ENCODE measurements around the gene GLDN. TPM values are rescaled to one million over a fixed set of nuclear protein-coding genes. Genes with fewer than 3 reads are reported as not detected.

GLDN gene
- polyA plus RNA-seq, 1 donor from 2014 or later = 0.58 TPM

DNA sequence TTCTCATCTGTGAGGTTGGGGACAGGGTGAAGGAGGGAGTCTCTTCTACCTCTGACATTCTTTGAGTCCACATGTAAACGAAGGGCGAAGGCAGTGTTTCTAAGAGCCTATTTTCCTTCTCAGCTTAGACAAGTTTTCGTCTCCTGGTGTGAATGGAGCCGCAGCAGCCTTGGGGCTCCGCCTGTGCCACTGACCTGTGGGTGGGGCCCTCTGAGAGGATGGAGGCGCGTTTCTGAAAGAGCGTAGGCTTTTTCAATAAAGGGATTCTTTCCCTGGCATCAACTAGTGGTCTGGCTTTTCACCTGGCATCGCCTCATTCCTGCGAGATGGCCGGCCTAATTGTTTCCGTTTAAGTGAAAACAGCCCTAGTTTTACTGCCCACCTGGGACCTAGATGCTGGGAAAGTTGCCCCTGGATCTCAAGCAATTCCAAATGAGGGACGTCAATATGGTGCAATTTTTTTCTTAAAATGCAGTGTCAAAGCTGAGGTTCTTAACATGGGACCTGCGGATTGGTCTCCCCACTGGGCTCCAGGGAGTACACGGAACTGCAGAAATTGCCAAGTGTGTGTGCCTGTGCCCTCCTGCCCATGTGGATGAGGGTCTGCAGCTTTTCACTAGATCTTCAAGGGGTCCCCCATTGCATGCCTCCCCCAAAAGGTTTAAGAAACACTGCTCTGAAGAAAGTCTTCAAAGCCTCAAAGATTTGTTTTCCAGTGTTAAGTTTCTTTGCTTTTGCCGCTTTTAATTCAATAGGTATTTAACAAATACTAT, 958 bp downstream of the GLDN start:
- Histone ChIP-seq H3K4me3 (ENCODE audit: low read length) (peak overlapping the region; percentile 70), H2AFZ (ENCODE audit: low read depth, low read length) (no peak overlapping the region), H3K9me2 (ENCODE audit: insufficient read depth, low read length) (no peaks in the 10 kb centered on the region), H3K9me3 (ENCODE audit: low read length) (no peaks in the 10 kb centered on the region), H3K36me3 (ENCODE audit: insufficient read depth, low read length) (no peaks in the 10 kb centered on the region), H3K27me3 (ENCODE audit: insufficient read depth, low read depth, low read length) (peaks cover 34% of the 10 kb centered on the region), H4K20me1 (ENCODE audit: insufficient read depth) (no peaks in the 10 kb centered on the region), H3K27ac (ENCODE audit: low read length) (no peak overlapping the region), H3K79me2 (replicated peaks; ENCODE audit: insufficient read depth, low read length) (no peaks in the 10 kb centered on the region), H3F3A (ENCODE audit: insufficient read depth, low read length, poor library complexity, severe bottlenecking) (no peaks in the 10 kb centered on the region), H3K4me2 (ENCODE audit: low read length) (peak overlapping the region; percentile 44), H3K9ac (ENCODE audit: low read length) (peak overlapping the region; percentile 34)
- no peak for TF ChIP-seq EZH2 (IDR thresholded peaks at IDR 0.05; ENCODE audit: borderline replicate concordance, insufficient read depth, low read length, poor library complexity, severe bottlenecking)
- no peak for TF ChIP-seq TAF1 (IDR thresholded peaks at IDR 0.05; ENCODE audit: low read depth)
- TF ChIP-seq RAD21 (conservative IDR thresholded peaks at IDR 0.05) = no peak
- TF ChIP-seq EP300 (conservative IDR thresholded peaks at IDR 0.05; ENCODE audit: poor library complexity, severe bottlenecking) = no peak
- no peak for TF ChIP-seq POLR2AphosphoS5 (IDR thresholded peaks at IDR 0.05)
- TF ChIP-seq SMC3 (conservative IDR thresholded peaks at IDR 0.05; ENCODE audit: poor library complexity) = no peak
- no peak for TF ChIP-seq MXI1 (conservative IDR thresholded peaks at IDR 0.05; ENCODE audit: poor library complexity, severe bottlenecking)
- TF ChIP-seq, protein P1, sequence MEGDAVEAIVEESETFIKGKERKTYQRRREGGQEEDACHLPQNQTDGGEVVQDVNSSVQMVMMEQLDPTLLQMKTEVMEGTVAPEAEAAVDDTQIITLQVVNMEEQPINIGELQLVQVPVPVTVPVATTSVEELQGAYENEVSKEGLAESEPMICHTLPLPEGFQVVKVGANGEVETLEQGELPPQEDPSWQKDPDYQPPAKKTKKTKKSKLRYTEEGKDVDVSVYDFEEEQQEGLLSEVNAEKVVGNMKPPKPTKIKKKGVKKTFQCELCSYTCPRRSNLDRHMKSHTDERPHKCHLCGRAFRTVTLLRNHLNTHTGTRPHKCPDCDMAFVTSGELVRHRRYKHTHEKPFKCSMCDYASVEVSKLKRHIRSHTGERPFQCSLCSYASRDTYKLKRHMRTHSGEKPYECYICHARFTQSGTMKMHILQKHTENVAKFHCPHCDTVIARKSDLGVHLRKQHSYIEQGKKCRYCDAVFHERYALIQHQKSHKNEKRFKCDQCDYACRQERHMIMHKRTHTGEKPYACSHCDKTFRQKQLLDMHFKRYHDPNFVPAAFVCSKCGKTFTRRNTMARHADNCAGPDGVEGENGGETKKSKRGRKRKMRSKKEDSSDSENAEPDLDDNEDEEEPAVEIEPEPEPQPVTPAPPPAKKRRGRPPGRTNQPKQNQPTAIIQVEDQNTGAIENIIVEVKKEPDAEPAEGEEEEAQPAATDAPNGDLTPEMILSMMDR (IDR thresholded peaks at IDR 0.05; ENCODE audit: poor library complexity, severe bottlenecking) = no peak
- no peak for TF ChIP-seq REST (IDR thresholded peaks at IDR 0.05; ENCODE audit: borderline replicate concordance)

- no peaks in the 10 kb centered on the region for H4K20me1 ChIP-seq (ENCODE audit: insufficient read depth)
- H2AFZ ChIP-seq (ENCODE audit: low read depth, low read length) = no peak overlapping the region
- TF ChIP-seq TAF1 (IDR thresholded peaks at IDR 0.05; ENCODE audit: low read depth) (no peak), POLR2AphosphoS5 (IDR thresholded peaks at IDR 0.05) (no peak), RAD21 (conservative IDR thresholded peaks at IDR 0.05) (no peak), MXI1 (conservative IDR thresholded peaks at IDR 0.05; ENCODE audit: poor library complexity, severe bottlenecking) (no peak), EZH2 (IDR thresholded peaks at IDR 0.05; ENCODE audit: borderline replicate concordance, insufficient read depth, low read length, poor library complexity, severe bottlenecking) (no peak), EP300 (conservative IDR thresholded peaks at IDR 0.05; ENCODE audit: poor library complexity, severe bottlenecking) (no peak), SMC3 (conservative IDR thresholded peaks at IDR 0.05; ENCODE audit: poor library complexity) (no peak), REST (IDR thresholded peaks at IDR 0.05; ENCODE audit: borderline replicate concordance) (no peak)
- TF ChIP-seq, protein P1 (IDR thresholded peaks at IDR 0.05; ENCODE audit: poor library complexity, severe bottlenecking) = no peak
- H3K27ac ChIP-seq (ENCODE audit: low read length) = no peak overlapping the region
- no peaks in the 10 kb centered on the region for H3K9me3 ChIP-seq (ENCODE audit: low read length)
- H3K4me2 ChIP-seq (ENCODE audit: low read length) = no peak overlapping the region
- no peaks in the 10 kb centered on the region for H3K36me3 ChIP-seq (ENCODE audit: insufficient read depth, low read length)
- H3K4me3 ChIP-seq (ENCODE audit: low read length) = no peak overlapping the region
- no peaks in the 10 kb centered on the region for H3F3A ChIP-seq (ENCODE audit: insufficient read depth, low read length, poor library complexity, severe bottlenecking)
- peaks cover 34% of the 10 kb centered on the region for H3K27me3 ChIP-seq (ENCODE audit: insufficient read depth, low read depth, low read length)
- H3K79me2 ChIP-seq (replicated peaks; ENCODE audit: insufficient read depth, low read length) = no peaks in the 10 kb centered on the region
- no peaks in the 10 kb centered on the region for H3K9me2 ChIP-seq (ENCODE audit: insufficient read depth, low read length)
- no peak overlapping the region for H3K9ac ChIP-seq (ENCODE audit: low read length)
These were observed 2.0 kb downstream of the GLDN start for GRCh38 chr15:51343466-51343865.

Data from neural cell (in vitro differentiated cells).